ENCODE results near the gene OSBP. TPM values are rescaled to one million over a fixed set of nuclear protein-coding genes. Genes with fewer than 3 reads are reported as not detected.

Gene OSBP
- total and polyA plus RNA-seq, 7 experiments from 2014 or later: 21.0 to 57.6 (median 48.6) TPM

DNA sequence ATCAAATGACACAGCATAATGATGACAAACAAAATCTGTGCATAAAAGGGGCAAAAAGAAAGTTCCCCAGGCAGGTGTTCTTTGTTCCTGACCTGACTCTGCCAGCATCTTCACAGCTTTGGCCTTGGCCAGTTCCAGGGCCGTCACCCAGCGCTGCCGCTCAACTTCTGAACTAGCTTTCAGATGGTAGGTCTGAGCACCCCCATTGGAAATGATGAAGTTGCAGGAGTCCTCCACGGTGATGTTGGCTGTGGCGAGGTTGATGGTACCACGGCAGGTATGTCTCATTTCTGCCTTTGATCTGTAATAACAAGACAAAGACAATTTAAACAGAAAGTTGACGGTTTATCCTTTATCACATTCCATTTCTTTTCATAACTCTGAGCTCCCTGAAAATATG is 5.3 kb downstream of the OSBP start:
- Mint-ChIP-seq H3K4me3 (no peak overlapping the region), H3K27ac (no peak overlapping the region), H3K27me3 (no peaks in the 10 kb centered on the region), H3K4me1 (peaks cover 36 to 84% (median 70%) of the 10 kb centered on the region in 7 donors), H3K9me3 (no peaks in the 10 kb centered on the region), H3K36me3 (peaks cover 5 to 53% (median 17%) of the 10 kb centered on the region in 5 donors)
- no peak overlapping the region for H3K27ac ChIP-seq (ENCODE audit: low read depth, low read length)
- intact Hi-C loops (cut with micrococcal nuclease): no loop called here
- ChIA-PET POLR2A (interaction anchor here (0.6 to 2.0 kb wide), 2 partner anchors 49 to 59 kb away, joined by 3 to 6 read pairs; no protein-coding TSS in a partner anchor), CTCF (interaction anchor here (0.6 to 1.1 kb wide), 2 partner anchors 49 to 70 kb away, joined by 3 read pairs; no protein-coding TSS in a partner anchor)
- no peaks in the 10 kb centered on the region for H3K9me3 ChIP-seq (ENCODE audit: control insufficient read depth in 2 of 3, low read length in 3 of 3)
- DNase-seq (no peak), ATAC-seq (no peak)
- H3K36me3 ChIP-seq (ENCODE audit: control insufficient read depth in 2 of 3, insufficient read depth in 3 of 3, low read length in 3 of 3): peaks cover 32 to 58% (median 54%) of the 10 kb centered on the region in 3 experiments
- H3K4me1 ChIP-seq (ENCODE audit: control insufficient read depth in 2 of 2, insufficient read depth in 2 of 2, low read length in 2 of 2): peaks cover 17 to 24% of the 10 kb centered on the region in 2 donors
- no peak overlapping the region for H3K4me3 ChIP-seq (ENCODE audit: low read length)
- H3K27me3 ChIP-seq (ENCODE audit: control insufficient read depth in 2 of 2, insufficient read depth in 2 of 2, low read length in 2 of 2): no peaks in the 10 kb centered on the region

GRCh38 chr11:59607703-59608454 is 7.7 kb downstream of the OSBP start:
- peaks cover 34 to 79% (median 63%) of the 10 kb centered on the region in 7 donors for H3K4me1 Mint-ChIP-seq

DNA sequence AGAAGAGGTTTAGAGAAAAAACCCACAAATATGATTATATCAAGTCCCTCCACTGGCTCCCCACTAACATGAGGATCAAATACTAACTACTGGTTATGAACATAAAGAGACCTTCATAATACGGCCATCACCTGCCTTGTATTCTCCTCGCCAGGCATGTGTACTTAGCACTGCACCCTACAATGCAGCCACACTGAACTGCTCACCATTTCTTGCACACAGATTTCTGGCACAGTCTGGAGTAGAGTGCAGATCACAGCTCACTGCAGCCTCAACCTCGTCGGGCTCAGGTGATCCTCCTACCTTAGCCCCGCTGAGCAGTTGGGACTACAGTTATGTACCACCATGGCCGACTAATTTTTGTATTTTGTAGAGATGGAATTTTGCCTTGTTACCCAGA is 13.1 kb downstream of the OSBP start:
- no peak overlapping the region for H3K27ac ChIP-seq (ENCODE audit: low read depth, low read length)
- H3K4me3 ChIP-seq (ENCODE audit: low read length): no peak overlapping the region
- no peaks in the 10 kb centered on the region for H3K9me3 Mint-ChIP-seq
- peaks cover 51 to 88% (median 54%) of the 10 kb centered on the region in 3 experiments for H3K36me3 ChIP-seq (ENCODE audit: control insufficient read depth in 2 of 3, insufficient read depth in 3 of 3, low read length in 3 of 3)
- no peaks in the 10 kb centered on the region for H3K27me3 ChIP-seq (ENCODE audit: control insufficient read depth in 2 of 2, insufficient read depth in 2 of 2, low read length in 2 of 2)
- POLR2A ChIA-PET: no interaction called here
- no peak for DNase-seq
- H3K27ac Mint-ChIP-seq: no peak overlapping the region
- no peak for ATAC-seq
- H3K27me3 Mint-ChIP-seq: no peaks in the 10 kb centered on the region
- CTCF ChIA-PET: no interaction called here
- H3K4me1 Mint-ChIP-seq: peaks cover 11 to 43% (median 26%) of the 10 kb centered on the region in 7 donors
- no peaks in the 10 kb centered on the region for H3K4me1 ChIP-seq (ENCODE audit: control insufficient read depth in 2 of 2, insufficient read depth in 2 of 2, low read length in 2 of 2)
- intact Hi-C loops (cut with micrococcal nuclease): no loop called here
- no peaks in the 10 kb centered on the region for H3K9me3 ChIP-seq (ENCODE audit: control insufficient read depth in 2 of 3, low read length in 3 of 3)
- H3K36me3 Mint-ChIP-seq: peaks cover 14 to 73% (median 44%) of the 10 kb centered on the region in 5 donors
- H3K4me3 Mint-ChIP-seq: no peak overlapping the region

More at GRCh38 chr11:59607703-59608454, 7.7 kb downstream of the OSBP start:
- H3K4me3 ChIP-seq (ENCODE audit: low read length): no peak overlapping the region
- Mint-ChIP-seq H3K36me3 (peaks cover 7 to 61% (median 25%) of the 10 kb centered on the region in 5 donors), H3K27me3 (no peaks in the 10 kb centered on the region), H3K9me3 (no peaks in the 10 kb centered on the region), H3K4me3 (no peak overlapping the region), H3K27ac (no peak overlapping the region)
- ChIA-PET POLR2A (interaction anchor here (2.1 kb wide), 1 partner anchor 47 kb away, joined by 7 read pairs; no protein-coding TSS in a partner anchor), CTCF (no interaction called here)
- ATAC-seq (no peak), DNase-seq (no peak)
- no peaks in the 10 kb centered on the region for H3K27me3 ChIP-seq (ENCODE audit: control insufficient read depth in 2 of 2, insufficient read depth in 2 of 2, low read length in 2 of 2)
- peaks cover 32 to 70% (median 54%) of the 10 kb centered on the region in 3 experiments for H3K36me3 ChIP-seq (ENCODE audit: control insufficient read depth in 2 of 3, insufficient read depth in 3 of 3, low read length in 3 of 3)
- no peak overlapping the region for H3K27ac ChIP-seq (ENCODE audit: low read depth, low read length)
- intact Hi-C loops (cut with micrococcal nuclease): no loop called here
- H3K9me3 ChIP-seq (ENCODE audit: control insufficient read depth in 2 of 3, low read length in 3 of 3): no peaks in the 10 kb centered on the region
- H3K4me1 ChIP-seq (ENCODE audit: control insufficient read depth in 2 of 2, insufficient read depth in 2 of 2, low read length in 2 of 2): peaks cover 0 to 4% of the 10 kb centered on the region in 2 donors

DNA sequence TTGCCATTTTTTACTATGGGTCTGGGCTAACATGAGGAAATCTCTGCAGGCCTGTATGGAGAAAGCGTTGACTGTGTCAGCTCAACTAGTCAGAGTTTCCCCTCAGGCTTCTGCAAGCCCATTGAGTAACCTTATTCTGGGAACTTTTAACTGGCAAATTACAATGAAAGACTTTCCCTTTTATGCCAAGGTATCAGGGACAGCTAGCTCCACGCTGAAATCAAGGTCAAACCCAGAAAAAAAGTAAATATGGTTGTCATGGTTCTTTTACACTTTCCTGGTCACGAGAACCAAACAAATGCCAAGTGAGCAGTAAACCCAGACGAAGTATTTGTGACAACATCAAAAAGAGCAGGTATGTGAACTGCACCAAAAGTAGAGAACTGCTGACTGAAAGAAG is 13.8 kb downstream of the OSBP start:
- Histone ChIP-seq H3K4me3 (ENCODE audit: low read length) (no peak overlapping the region), H3K27me3 (ENCODE audit: control insufficient read depth in 2 of 2, insufficient read depth in 2 of 2, low read length in 2 of 2) (no peaks in the 10 kb centered on the region), H3K4me1 (ENCODE audit: control insufficient read depth in 2 of 2, insufficient read depth in 2 of 2, low read length in 2 of 2) (no peaks in the 10 kb centered on the region), H3K36me3 (ENCODE audit: control insufficient read depth in 2 of 3, insufficient read depth in 3 of 3, low read length in 3 of 3) (peaks cover 47 to 88% (median 51%) of the 10 kb centered on the region in 3 experiments), H3K9me3 (ENCODE audit: control insufficient read depth in 2 of 3, low read length in 3 of 3) (no peaks in the 10 kb centered on the region), H3K27ac (ENCODE audit: low read depth, low read length) (no peak overlapping the region)
- Mint-ChIP-seq H3K4me3 (no peak overlapping the region), H3K4me1 (peaks cover 11 to 39% (median 26%) of the 10 kb centered on the region in 7 donors), H3K27ac (no peak overlapping the region), H3K27me3 (no peaks in the 10 kb centered on the region), H3K36me3 (peaks cover 13 to 72% (median 45%) of the 10 kb centered on the region in 5 donors), H3K9me3 (no peaks in the 10 kb centered on the region)
- ATAC-seq: no peak
- ChIA-PET CTCF (no interaction called here), POLR2A (no interaction called here)
- intact Hi-C loops (cut with micrococcal nuclease): no loop called here
- DNase-seq: no peak

GRCh38 chr11:59600636-59601035 is 14.9 kb downstream of the OSBP start:
- ATAC-seq (no peak), DNase-seq (no peak)
- H3K4me3 ChIP-seq (ENCODE audit: low read length): no peak overlapping the region
- peaks cover 43 to 85% (median 53%) of the 10 kb centered on the region in 3 experiments for H3K36me3 ChIP-seq (ENCODE audit: control insufficient read depth in 2 of 3, insufficient read depth in 3 of 3, low read length in 3 of 3)
- no peaks in the 10 kb centered on the region for H3K27me3 ChIP-seq (ENCODE audit: control insufficient read depth in 2 of 2, insufficient read depth in 2 of 2, low read length in 2 of 2)
- POLR2A ChIA-PET: no interaction called here
- intact Hi-C loops (cut with micrococcal nuclease): no loop called here
- no peaks in the 10 kb centered on the region for H3K9me3 ChIP-seq (ENCODE audit: control insufficient read depth in 2 of 3, low read length in 3 of 3)
- Mint-ChIP-seq H3K4me3 (no peak overlapping the region), H3K27me3 (no peaks in the 10 kb centered on the region), H3K4me1 (peaks cover 8 to 33% (median 25%) of the 10 kb centered on the region in 7 donors), H3K9me3 (no peaks in the 10 kb centered on the region), H3K27ac (no peak overlapping the region), H3K36me3 (peaks cover 16 to 69% (median 47%) of the 10 kb centered on the region in 5 donors)
- H3K27ac ChIP-seq (ENCODE audit: low read depth, low read length): no peak overlapping the region
- H3K4me1 ChIP-seq (ENCODE audit: control insufficient read depth in 2 of 2, insufficient read depth in 2 of 2, low read length in 2 of 2): no peaks in the 10 kb centered on the region
- CTCF ChIA-PET: no interaction called here

DNA sequence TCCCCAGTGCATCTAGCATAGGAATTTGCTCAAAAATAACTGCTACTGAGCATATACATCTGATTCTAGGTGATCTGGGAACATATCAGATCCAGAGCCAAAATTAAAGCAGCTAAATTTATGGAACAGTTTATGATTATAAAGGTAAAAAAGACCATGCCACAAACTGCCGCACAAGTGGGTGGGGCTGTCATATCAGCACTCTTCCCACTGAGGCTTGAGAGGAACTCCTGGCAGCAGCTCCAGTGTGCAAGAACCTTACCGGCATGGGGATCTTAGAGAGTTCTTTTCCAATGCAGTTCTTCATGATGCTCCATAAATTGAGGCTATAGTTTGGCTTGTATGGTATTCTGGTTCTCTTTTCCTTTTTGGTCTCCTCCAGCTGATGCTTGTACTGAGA is 15.3 kb downstream of the OSBP start:
- no peaks in the 10 kb centered on the region for H3K9me3 Mint-ChIP-seq
- H3K4me3 ChIP-seq (ENCODE audit: low read length): no peak overlapping the region
- H3K36me3 Mint-ChIP-seq: peaks cover 16 to 69% (median 48%) of the 10 kb centered on the region in 5 donors
- no peak overlapping the region for H3K27ac ChIP-seq (ENCODE audit: low read depth, low read length)
- H3K27me3 Mint-ChIP-seq: no peaks in the 10 kb centered on the region
- peaks cover 8 to 31% (median 22%) of the 10 kb centered on the region in 7 donors for H3K4me1 Mint-ChIP-seq
- no peaks in the 10 kb centered on the region for H3K4me1 ChIP-seq (ENCODE audit: control insufficient read depth in 2 of 2, insufficient read depth in 2 of 2, low read length in 2 of 2)
- ChIA-PET POLR2A (no interaction called here), CTCF (no interaction called here)
- no peak for DNase-seq
- H3K4me3 Mint-ChIP-seq: no peak overlapping the region
- H3K9me3 ChIP-seq (ENCODE audit: control insufficient read depth in 2 of 3, low read length in 3 of 3): no peaks in the 10 kb centered on the region
- intact Hi-C loops (cut with micrococcal nuclease): no loop called here
- no peak for ATAC-seq
- peaks cover 42 to 82% (median 51%) of the 10 kb centered on the region in 3 experiments for H3K36me3 ChIP-seq (ENCODE audit: control insufficient read depth in 2 of 3, insufficient read depth in 3 of 3, low read length in 3 of 3)
- no peak overlapping the region for H3K27ac Mint-ChIP-seq
- no peaks in the 10 kb centered on the region for H3K27me3 ChIP-seq (ENCODE audit: control insufficient read depth in 2 of 2, insufficient read depth in 2 of 2, low read length in 2 of 2)
